Keratinocyte (primary cell): ENCODE results near the gene LRRC2. TPM values are rescaled to one million over a fixed set of nuclear protein-coding genes. Genes with fewer than 3 reads are reported as not detected.

Source experiments
- DNase-seq: peaks from one replicate; pipeline ENCODE4 v3.0.0-alpha.2; 2011; ENCODE audit warnings: low read depth, missing footprints, low spot score
- FAIRE-seq: peaks from 2 replicates; lab custom pipeline; 2011; peaks lifted over from hg19 to GRCh38; lab: Jason Lieb, UNC
- H2AFZ ChIP-seq: 2 replicates; pipeline ENCODE4 v1.6.0; 2012; ENCODE audit warnings: low read length, control low read depth, inconsistent platforms; ENCODE audit not compliant: control insufficient read depth
- H3K27ac ChIP-seq: 2 replicates; pipeline ENCODE4 v1.5.1; 2011; ENCODE audit warnings: low read length; ENCODE audit not compliant: control insufficient read depth, insufficient read depth
- H3K27me3 ChIP-seq: 3 replicates; pipeline ENCODE4 v1.6.0; 2011; ENCODE audit warnings: low read length; ENCODE audit not compliant: control insufficient read depth, insufficient read depth; ENCODE audit errors: extremely low read depth
- H3K36me3 ChIP-seq, 2 experiments: 2 replicates in 1 of 2; 3 replicates in 1 of 2; pipeline ENCODE4 v1.5.1; 2011; ENCODE audit warnings: low read length in 2 of 2, mild to moderate bottlenecking in 1 of 2; ENCODE audit not compliant: control insufficient read depth in 2 of 2, insufficient read depth in 2 of 2; ENCODE audit errors: extremely low read depth in 1 of 2
- H3K4me1 ChIP-seq: 3 replicates; pipeline ENCODE4 v1.5.1; 2011; ENCODE audit warnings: low read length; ENCODE audit not compliant: control insufficient read depth, insufficient read depth; ENCODE audit errors: extremely low read depth
- H3K4me2 ChIP-seq: 3 replicates; pipeline ENCODE4 v1.6.0; 2011; ENCODE audit warnings: low read depth, low read length; ENCODE audit not compliant: control insufficient read depth, insufficient read depth; ENCODE audit errors: extremely low read depth
- H3K4me3 ChIP-seq, 3 experiments: fragments of 200-600 bp in 1 of 3; sonication (generic) in 1 of 3; 2 replicates in 2 of 3; 3 replicates in 1 of 3; pipeline ENCODE4 v1.5.1; 2011 to 2016; ENCODE audit warnings: low read length in 3 of 3, mild to moderate bottlenecking in 3 of 3, control low read depth in 2 of 3, inconsistent platforms in 1 of 3, low read depth in 1 of 3, mixed read lengths in 1 of 3, mixed run types in 1 of 3, moderate library complexity in 1 of 3; ENCODE audit not compliant: control insufficient read depth in 2 of 3, insufficient read depth in 2 of 3; ENCODE audit errors: extremely low read depth in 1 of 3
- H3K79me2 ChIP-seq: 2 replicates; pipeline ENCODE4 v1.6.0; 2012; ENCODE audit warnings: low read length; ENCODE audit not compliant: control insufficient read depth, insufficient read depth
- H3K9ac ChIP-seq: 3 replicates; pipeline ENCODE4 v1.6.0; 2011; ENCODE audit warnings: low read length; ENCODE audit not compliant: control insufficient read depth, insufficient read depth; ENCODE audit errors: extremely low read depth
- H3K9me1 ChIP-seq: 3 replicates; pipeline ENCODE4 v1.6.0; 2011; ENCODE audit warnings: low read length; ENCODE audit not compliant: control insufficient read depth, insufficient read depth; ENCODE audit errors: extremely low read depth
- H3K9me3 ChIP-seq: 2 replicates; pipeline ENCODE4 v1.5.1; 2012; ENCODE audit warnings: low read depth, low read length; ENCODE audit not compliant: control insufficient read depth
- H4K20me1 ChIP-seq: 3 replicates; pipeline ENCODE4 v1.6.0; 2011; ENCODE audit warnings: low read length; ENCODE audit not compliant: control insufficient read depth, insufficient read depth; ENCODE audit errors: extremely low read depth
- EZH2 ChIP-seq: IDR thresholded peaks from one replicate; pipeline ENCODE4 v1.6.1; 2012; ENCODE audit warnings: inconsistent platforms, mild to moderate bottlenecking, low read length, moderate library complexity
- dilution Hi-C: fragments of 300-500 bp; cut with MboI; formaldehyde crosslinking; loops from one replicate; pipeline ENCODE4 v1.7.0; 2020; ENCODE audit warnings: low sequenced_read_pairs; ENCODE audit not compliant: extremely low pct_ligation_motif_present
- polyA plus RNA-seq, 5 experiments: library from polyadenylated mRNA; depleted of rRNA in 3 of 5; stranded (reverse) in 3 of 5; stranded (forward) in 1 of 5; unstranded in 1 of 5; fragments of >200 nt; gene quantifications; 1 replicate in 1 of 5; 2 replicates in 3 of 5; 3 replicates in 1 of 5; pipeline versions ENCODE4 v1.2.1 to v1.2.3, GENCODE V29; 2011 to 2012; ENCODE audit warnings: missing spikeins in 2 of 5, low read depth in 1 of 5, low replicate concordance in 1 of 5
- TF ChIP-seq, protein P1 (sequence below), 3 experiments: IDR thresholded peaks in 1 of 3; conservative IDR thresholded peaks in 1 of 3; optimal IDR thresholded peaks in 1 of 3; 2 replicates in 2 of 3; 3 replicates in 1 of 3; pipeline versions ENCODE3 to v1.5.1; 2011; ENCODE audit warnings: low read length in 3 of 3, mild to moderate bottlenecking in 3 of 3, moderate library complexity in 2 of 3, control low read depth in 1 of 3, inconsistent platforms in 1 of 3; ENCODE audit not compliant: insufficient read depth in 2 of 3; ENCODE audit errors: extremely low read depth in 1 of 3

LRRC2 gene
- polyA plus RNA-seq, 1 donor (not counting 4 experiments of a cell fraction or from before 2014, with no cell fraction given), result 0.51 TPM

DNA sequence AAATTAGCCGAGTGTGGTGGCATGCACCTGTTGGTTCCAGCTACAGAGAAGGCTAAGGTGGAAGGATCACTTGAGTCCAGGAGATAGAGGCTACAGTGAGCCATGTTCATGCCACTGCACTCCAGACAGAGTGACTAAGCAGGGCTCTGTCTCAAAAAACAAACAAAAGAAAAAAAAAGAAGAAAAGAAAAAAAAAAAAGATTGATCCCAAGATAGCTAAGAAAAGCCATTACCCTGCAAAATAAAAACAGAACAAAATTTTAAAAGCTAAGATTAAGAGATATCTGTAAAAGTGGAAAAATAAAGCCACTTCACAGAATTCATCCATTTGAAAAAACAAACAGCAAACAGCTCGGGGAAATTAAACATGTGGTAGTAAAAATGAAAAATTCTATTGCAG is 23.8 kb downstream of the LRRC2 start:
- TF ChIP-seq, protein P1, sequence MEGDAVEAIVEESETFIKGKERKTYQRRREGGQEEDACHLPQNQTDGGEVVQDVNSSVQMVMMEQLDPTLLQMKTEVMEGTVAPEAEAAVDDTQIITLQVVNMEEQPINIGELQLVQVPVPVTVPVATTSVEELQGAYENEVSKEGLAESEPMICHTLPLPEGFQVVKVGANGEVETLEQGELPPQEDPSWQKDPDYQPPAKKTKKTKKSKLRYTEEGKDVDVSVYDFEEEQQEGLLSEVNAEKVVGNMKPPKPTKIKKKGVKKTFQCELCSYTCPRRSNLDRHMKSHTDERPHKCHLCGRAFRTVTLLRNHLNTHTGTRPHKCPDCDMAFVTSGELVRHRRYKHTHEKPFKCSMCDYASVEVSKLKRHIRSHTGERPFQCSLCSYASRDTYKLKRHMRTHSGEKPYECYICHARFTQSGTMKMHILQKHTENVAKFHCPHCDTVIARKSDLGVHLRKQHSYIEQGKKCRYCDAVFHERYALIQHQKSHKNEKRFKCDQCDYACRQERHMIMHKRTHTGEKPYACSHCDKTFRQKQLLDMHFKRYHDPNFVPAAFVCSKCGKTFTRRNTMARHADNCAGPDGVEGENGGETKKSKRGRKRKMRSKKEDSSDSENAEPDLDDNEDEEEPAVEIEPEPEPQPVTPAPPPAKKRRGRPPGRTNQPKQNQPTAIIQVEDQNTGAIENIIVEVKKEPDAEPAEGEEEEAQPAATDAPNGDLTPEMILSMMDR (optimal IDR thresholded peaks at IDR 0.05 in 1 of 3, IDR thresholded peaks at IDR 0.05 in 1 of 3, conservative IDR thresholded peaks at IDR 0.05 in 1 of 3; ENCODE audit: extremely low read depth in 1 of 3, insufficient read depth in 2 of 3, low read length in 3 of 3), result no peak
- H2AFZ ChIP-seq, result no peak overlapping the region
- H3K4me1 ChIP-seq, result peaks cover 9% of the 10 kb centered on the region
- no peak overlapping the region for H3K4me2 ChIP-seq
- no peaks in the 10 kb centered on the region for H4K20me1 ChIP-seq
- no peaks in the 10 kb centered on the region for H3K9me3 ChIP-seq
- H3K9ac ChIP-seq, result no peak overlapping the region
- H3K27me3 ChIP-seq, result no peaks in the 10 kb centered on the region
- DNase-seq, result no peak
- dilution Hi-C loops, result no loop called here
- no peaks in the 10 kb centered on the region for H3K79me2 ChIP-seq
- no peak overlapping the region for H3K4me3 ChIP-seq
- FAIRE-seq, result no peak
- H3K27ac ChIP-seq, result no peak overlapping the region
- no peaks in the 10 kb centered on the region for H3K36me3 ChIP-seq
- H3K9me1 ChIP-seq, result no peaks in the 10 kb centered on the region

DNA sequence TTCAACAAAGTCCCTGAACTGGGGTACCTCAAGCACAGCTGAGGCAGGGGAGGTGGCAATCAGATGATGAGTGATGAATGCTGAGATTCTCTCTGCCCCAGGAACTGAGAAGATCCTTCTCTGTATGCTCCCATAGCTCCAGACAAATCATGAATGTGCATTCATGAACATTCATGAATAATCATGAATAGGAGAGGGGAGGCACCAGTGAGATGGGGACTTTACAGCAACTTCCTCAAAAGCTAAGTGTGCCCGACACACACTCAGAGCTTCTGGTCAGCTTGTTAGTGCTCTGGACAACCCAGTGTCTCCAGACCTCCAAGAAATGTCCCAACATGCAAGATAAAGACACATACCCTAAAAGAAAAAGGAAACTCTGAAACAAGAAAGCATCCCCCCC is 24.3 kb downstream of the LRRC2 start:
- H4K20me1 ChIP-seq, result no peaks in the 10 kb centered on the region
- no peak for FAIRE-seq

More for the DNA sequence above, 24.3 kb downstream of the LRRC2 start:
- Histone ChIP-seq H3K4me2 (no peak overlapping the region), H2AFZ (no peak overlapping the region), H3K36me3 (no peaks in the 10 kb centered on the region), H3K4me1 (peaks cover 9% of the 10 kb centered on the region), H3K9me3 (no peaks in the 10 kb centered on the region), H3K79me2 (no peaks in the 10 kb centered on the region), H3K9ac (no peak overlapping the region), H3K4me3 (no peak overlapping the region), H3K27me3 (no peaks in the 10 kb centered on the region), H3K9me1 (no peaks in the 10 kb centered on the region), H3K27ac (no peak overlapping the region)
- dilution Hi-C loops, result no loop called here
- TF ChIP-seq EZH2, result no peak
- TF ChIP-seq, protein P1 (optimal IDR thresholded peaks at IDR 0.05 in 1 of 3, IDR thresholded peaks at IDR 0.05 in 1 of 3, conservative IDR thresholded peaks at IDR 0.05 in 1 of 3; ENCODE audit: extremely low read depth in 1 of 3, insufficient read depth in 2 of 3, low read length in 3 of 3), result no peak
- no peak for DNase-seq
